BE2C (cell line): ENCODE measurements around the gene PGR. TPM values are rescaled to one million over a fixed set of nuclear protein-coding genes. Genes with fewer than 3 reads are reported as not detected.

Source experiments
- DNase-seq: peaks from one replicate; pipeline ENCODE4 v3.0.0-alpha.2; 2020
- H3K27me3 ChIP-seq: fragments of 250-450 bp; sonication (Bioruptor Pico); 2 replicates; pipeline ENCODE4 v1.5.1; 2020; ENCODE audit warnings: mild to moderate bottlenecking
- H3K36me3 ChIP-seq: fragments of 250-450 bp; sonication (Bioruptor Pico); 2 replicates; pipeline ENCODE4 v1.5.1; 2020; ENCODE audit warnings: mild to moderate bottlenecking
- H3K4me1 ChIP-seq: fragments of 250-450 bp; sonication (Bioruptor Pico); 2 replicates; pipeline ENCODE4 v1.5.1; 2020
- H3K4me3 ChIP-seq: 2 replicates; pipeline ENCODE4 v1.5.1; 2011; ENCODE audit warnings: low read depth, low read length
- H3K9me3 ChIP-seq: fragments of 250-450 bp; sonication (Bioruptor Pico); 2 replicates; pipeline ENCODE4 v1.5.1; 2020
- CTCF ChIP-seq: IDR thresholded peaks from 2 replicates; pipeline ENCODE4 v1.5.1; 2012; ENCODE audit warnings: mild to moderate bottlenecking, low read depth, low read length
- polyA plus RNA-seq: library from polyadenylated mRNA; unstranded; fragments of >200 nt; gene quantifications from one replicate; pipeline ENCODE4 v1.2.1, GENCODE V29; 2012; ENCODE audit warnings: low read depth, missing spikeins; ENCODE audit not compliant: insufficient read length, insufficient read depth

The PGR gene
- polyA plus RNA-seq: not detected

GRCh38 chr11:101129203-101129943 lies at the start of gene PGR:
PGR (minus strand) TSS chr11:101129813; CDS start chr11:101129070, 743 bp downstream.
- Histone ChIP-seq H3K4me1 (no peaks in the 10 kb centered on the region), H3K27me3 (peaks cover 75% of the 10 kb centered on the region), H3K36me3 (no peaks in the 10 kb centered on the region), H3K4me3 (no peak within 1 kb of the TSS), H3K9me3 (no peaks in the 10 kb centered on the region)
- no peak for DNase-seq
- no peak for TF ChIP-seq CTCF

- Histone ChIP-seq H3K27me3 (no peaks in the 10 kb centered on the region), H3K4me1 (no peaks in the 10 kb centered on the region), H3K4me3 (no peak overlapping the region), H3K36me3 (no peaks in the 10 kb centered on the region), H3K9me3 (no peaks in the 10 kb centered on the region)
- TF ChIP-seq CTCF: no peak
- no peak for DNase-seq
Measured at GRCh38 chr11:101176381-101176780, 46.8 kb upstream of the PGR start.

- no peak for DNase-seq
- H3K27me3 ChIP-seq: no peaks in the 10 kb centered on the region
- no peaks in the 10 kb centered on the region for H3K36me3 ChIP-seq
- no peaks in the 10 kb centered on the region for H3K4me1 ChIP-seq
- H3K9me3 ChIP-seq: no peaks in the 10 kb centered on the region
- TF ChIP-seq CTCF: no peak
- no peak overlapping the region for H3K4me3 ChIP-seq
Measured at GRCh38 chr11:101169944-101170343, 40.3 kb upstream of the PGR start.

- DNase-seq: no peak
- H3K4me3 ChIP-seq: no peak overlapping the region
- H3K36me3 ChIP-seq: no peaks in the 10 kb centered on the region
- no peak for TF ChIP-seq CTCF
- no peaks in the 10 kb centered on the region for H3K9me3 ChIP-seq
- no peaks in the 10 kb centered on the region for H3K27me3 ChIP-seq
- H3K4me1 ChIP-seq: no peaks in the 10 kb centered on the region
Measured at GRCh38 chr11:101166038-101166437, 36.4 kb upstream of the PGR start.

GRCh38 chr11:101158119-101158518 lies 28.5 kb upstream of the PGR start:
- no peak for TF ChIP-seq CTCF
- no peaks in the 10 kb centered on the region for H3K27me3 ChIP-seq
- no peak for DNase-seq
- no peaks in the 10 kb centered on the region for H3K4me1 ChIP-seq
- no peak overlapping the region for H3K4me3 ChIP-seq
- no peaks in the 10 kb centered on the region; the same call in 1 of the 2 replicates for H3K9me3 ChIP-seq
- no peaks in the 10 kb centered on the region for H3K36me3 ChIP-seq

- Histone ChIP-seq H3K9me3 (no peaks in the 10 kb centered on the region), H3K4me3 (no peak overlapping the region), H3K4me1 (no peaks in the 10 kb centered on the region), H3K36me3 (no peaks in the 10 kb centered on the region), H3K27me3 (no peaks in the 10 kb centered on the region)
- TF ChIP-seq CTCF: no peak
- no peak for DNase-seq
Measured at GRCh38 chr11:101138245-101138930, 8.8 kb upstream of the PGR start.
